ENCODE measurements around the gene CES3.

Gene CES3

DNA sequence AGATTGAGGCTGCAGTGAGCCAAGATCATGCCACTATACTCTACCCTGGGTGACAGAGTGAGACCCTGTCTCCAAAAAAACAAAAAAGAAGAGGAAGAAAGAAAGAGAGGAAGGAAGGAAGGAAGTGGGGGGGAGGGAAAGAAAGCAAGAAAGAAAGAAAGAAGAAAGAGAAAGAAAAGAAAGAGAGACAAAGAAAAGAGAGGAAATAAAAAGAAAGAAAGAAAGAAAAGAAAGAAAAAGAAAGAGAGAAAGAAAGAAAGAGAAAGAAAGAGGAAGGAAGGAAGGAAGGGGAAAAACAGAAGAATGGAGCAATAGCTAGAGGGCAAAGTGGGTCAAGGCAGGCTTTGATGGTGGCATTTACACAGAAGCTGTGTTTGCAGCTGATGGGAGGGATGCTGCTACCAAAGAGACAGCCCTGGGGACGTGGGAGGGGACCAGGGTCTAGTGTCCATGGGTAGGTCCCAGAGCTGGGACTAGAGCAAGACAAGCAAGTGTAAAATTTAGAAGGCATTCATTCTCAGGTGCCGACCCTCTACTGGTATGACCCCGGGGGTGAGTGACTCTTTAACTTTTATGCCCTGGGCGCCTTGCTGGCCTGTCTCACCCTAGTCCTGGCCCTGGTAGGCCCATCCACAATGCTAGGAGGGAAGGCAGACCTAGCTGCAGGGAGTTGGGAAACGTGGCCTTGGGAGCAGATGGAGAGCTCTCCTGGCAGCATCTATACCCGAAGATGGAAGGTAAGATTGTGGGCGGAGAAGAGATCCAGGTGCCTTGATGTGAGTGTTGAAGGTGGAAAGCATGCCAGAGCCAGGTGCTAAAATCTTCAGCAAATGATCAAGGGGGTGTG is 2.0 kb upstream of the CES3 start:
- H3K27me3 ChIP-seq (ENCODE audit: insufficient read depth, insufficient read length): peaks cover 4% of the 10 kb centered on the region
- no peaks in the 10 kb centered on the region for H3K36me3 ChIP-seq (ENCODE audit: insufficient read depth, insufficient read length, low read length)
- H3K4me3 ChIP-seq (ENCODE audit: insufficient read length, low read depth): no peak overlapping the region
- no peak for DNase-seq (ENCODE audit: low read depth, low spot score)
- no peaks in the 10 kb centered on the region for H3K9me3 ChIP-seq (ENCODE audit: insufficient read depth, low read length)
- TF ChIP-seq YY1 (IDR thresholded peaks at IDR 0.05; ENCODE audit: insufficient read depth, insufficient read length): no peak
- no peak for TF ChIP-seq SUZ12 (IDR thresholded peaks at IDR 0.05; ENCODE audit: extremely low read depth, insufficient read depth, insufficient read length)
- no peaks in the 10 kb centered on the region for H3K4me1 ChIP-seq (ENCODE audit: insufficient read depth, insufficient read length)
- H3K9ac ChIP-seq (ENCODE audit: insufficient read length, low read depth): no peak overlapping the region

- H3K4me3 ChIP-seq (ENCODE audit: insufficient read length, low read depth): no peak overlapping the region
- H3K36me3 ChIP-seq (ENCODE audit: insufficient read depth, insufficient read length, low read length): no peaks in the 10 kb centered on the region
- no peak for DNase-seq (ENCODE audit: low read depth, low spot score)
- H3K27me3 ChIP-seq (ENCODE audit: insufficient read depth, insufficient read length): peaks cover 4% of the 10 kb centered on the region
- H3K9ac ChIP-seq (ENCODE audit: insufficient read length, low read depth): no peak overlapping the region
- no peaks in the 10 kb centered on the region for H3K9me3 ChIP-seq (ENCODE audit: insufficient read depth, low read length)
- H3K4me1 ChIP-seq (ENCODE audit: insufficient read depth, insufficient read length): no peaks in the 10 kb centered on the region
- no peak for TF ChIP-seq YY1 (IDR thresholded peaks at IDR 0.05; ENCODE audit: insufficient read depth, insufficient read length)
- TF ChIP-seq SUZ12 (IDR thresholded peaks at IDR 0.05; ENCODE audit: extremely low read depth, insufficient read depth, insufficient read length): no peak
Observed at GRCh38 chr16:66959704-66960161, 1.3 kb upstream of the CES3 start.

DNA sequence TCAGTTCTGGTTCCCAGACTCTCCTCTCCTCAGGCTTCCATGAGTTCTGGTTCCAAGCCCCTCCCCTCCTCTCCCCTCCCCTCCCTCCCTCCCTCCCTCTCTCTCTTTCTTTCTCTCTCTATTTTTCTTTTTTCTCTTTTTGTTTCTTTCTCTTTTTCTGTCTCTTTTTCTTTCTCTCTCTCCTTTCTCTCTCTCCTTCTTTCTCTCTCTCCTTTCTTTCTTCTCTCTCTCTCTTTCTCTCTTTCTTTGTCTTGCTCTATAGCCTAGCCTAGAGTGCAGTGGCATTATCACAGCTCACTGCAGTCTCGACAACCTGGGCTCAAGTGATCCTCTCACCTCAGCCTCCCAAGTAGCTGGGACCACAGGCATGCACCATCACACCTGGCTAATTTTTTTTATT is 796 bp upstream of the CES3 start:
- H3K36me3 ChIP-seq (ENCODE audit: insufficient read depth, insufficient read length, low read length): no peaks in the 10 kb centered on the region
- H3K4me1 ChIP-seq (ENCODE audit: insufficient read depth, insufficient read length): no peaks in the 10 kb centered on the region
- peaks cover 4% of the 10 kb centered on the region for H3K27me3 ChIP-seq (ENCODE audit: insufficient read depth, insufficient read length)
- TF ChIP-seq YY1 (IDR thresholded peaks at IDR 0.05; ENCODE audit: insufficient read depth, insufficient read length) (no peak), SUZ12 (IDR thresholded peaks at IDR 0.05; ENCODE audit: extremely low read depth, insufficient read depth, insufficient read length) (no peak), ZNF274 (IDR thresholded peaks at IDR 0.05; ENCODE audit: low read depth, low read length) (no peak)
- H3K4me3 ChIP-seq (ENCODE audit: insufficient read length, low read depth): no peak overlapping the region
- H3K9ac ChIP-seq (ENCODE audit: insufficient read length, low read depth): no peak overlapping the region
- DNase-seq (ENCODE audit: low read depth, low spot score): no peak
- no peaks in the 10 kb centered on the region for H3K9me3 ChIP-seq (ENCODE audit: insufficient read depth, low read length)

DNA sequence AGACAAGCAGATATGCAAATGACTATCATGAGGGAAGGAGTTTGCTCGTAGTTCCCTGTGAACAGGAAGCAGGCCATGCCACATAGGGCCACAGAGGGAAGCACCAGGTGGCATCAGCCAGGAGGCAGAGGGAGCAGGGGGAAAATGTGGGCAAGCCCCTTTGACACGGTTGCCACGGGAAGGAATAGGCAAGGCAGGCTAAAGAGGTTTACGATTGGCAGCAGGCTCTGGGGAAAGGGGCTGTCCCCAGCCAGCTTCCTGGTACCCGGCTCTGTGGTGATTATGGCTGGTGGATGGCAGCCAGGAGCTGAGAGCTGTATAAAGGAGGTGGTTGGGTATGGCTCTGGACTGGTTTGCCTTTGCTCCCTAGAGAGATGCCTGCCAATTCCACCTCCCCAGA is 848 bp downstream of the CES3 start:
- Histone ChIP-seq H3K4me1 (ENCODE audit: insufficient read depth, insufficient read length) (no peaks in the 10 kb centered on the region), H3K9ac (ENCODE audit: insufficient read length, low read depth) (peak overlapping the region; percentile 34), H3K9me3 (ENCODE audit: insufficient read depth, low read length) (no peaks in the 10 kb centered on the region), H3K36me3 (ENCODE audit: insufficient read depth, insufficient read length, low read length) (no peaks in the 10 kb centered on the region), H3K4me3 (ENCODE audit: insufficient read length, low read depth) (no peak overlapping the region), H3K27me3 (ENCODE audit: insufficient read depth, insufficient read length) (peaks cover 4% of the 10 kb centered on the region)
- DNase-seq (ENCODE audit: low read depth, low spot score): no peak
- TF ChIP-seq YY1 (IDR thresholded peaks at IDR 0.05; ENCODE audit: insufficient read depth, insufficient read length) (no peak), ZNF274 (IDR thresholded peaks at IDR 0.05; ENCODE audit: low read depth, low read length) (no peak), SUZ12 (IDR thresholded peaks at IDR 0.05; ENCODE audit: extremely low read depth, insufficient read depth, insufficient read length) (no peak)

DNA sequence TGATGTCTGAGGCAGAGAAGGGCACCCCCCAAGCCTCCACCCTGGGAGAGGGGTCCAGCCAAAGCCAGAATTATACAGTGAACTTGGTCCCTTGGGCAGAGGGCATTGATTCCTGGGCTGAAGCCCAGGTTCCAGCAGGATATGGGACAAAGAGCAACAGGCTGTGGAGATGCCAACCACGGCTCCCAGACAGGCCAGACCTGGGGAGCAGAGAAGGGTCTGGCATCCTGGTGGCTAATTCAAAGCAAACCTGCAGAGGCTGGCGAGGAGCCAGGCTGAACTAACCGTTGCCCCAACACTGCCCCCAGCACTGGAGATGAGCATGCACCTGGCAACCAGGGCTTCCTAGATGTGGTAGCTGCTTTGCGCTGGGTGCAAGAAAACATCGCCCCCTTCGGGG is 3.0 kb downstream of the CES3 start:
- H3K9me3 ChIP-seq (ENCODE audit: insufficient read depth, low read length): no peaks in the 10 kb centered on the region
- no peaks in the 10 kb centered on the region for H3K4me1 ChIP-seq (ENCODE audit: insufficient read depth, insufficient read length)
- no peak overlapping the region for H3K4me3 ChIP-seq (ENCODE audit: insufficient read length, low read depth)
- no peaks in the 10 kb centered on the region for H3K27me3 ChIP-seq (ENCODE audit: insufficient read depth, insufficient read length)
- H3K9ac ChIP-seq (ENCODE audit: insufficient read length, low read depth): no peak overlapping the region
- no peaks in the 10 kb centered on the region for H3K36me3 ChIP-seq (ENCODE audit: insufficient read depth, insufficient read length, low read length)
- DNase-seq (ENCODE audit: low read depth, low spot score): no peak
- TF ChIP-seq ZNF274 (IDR thresholded peaks at IDR 0.05; ENCODE audit: low read depth, low read length) (no peak), YY1 (IDR thresholded peaks at IDR 0.05; ENCODE audit: insufficient read depth, insufficient read length) (no peak), SUZ12 (IDR thresholded peaks at IDR 0.05; ENCODE audit: extremely low read depth, insufficient read depth, insufficient read length) (no peak)

- TF ChIP-seq ZNF274 (IDR thresholded peaks at IDR 0.05; ENCODE audit: low read depth, low read length) (no peak), SUZ12 (IDR thresholded peaks at IDR 0.05; ENCODE audit: extremely low read depth, insufficient read depth, insufficient read length) (no peak), YY1 (IDR thresholded peaks at IDR 0.05; ENCODE audit: insufficient read depth, insufficient read length) (no peak)
- Histone ChIP-seq H3K36me3 (ENCODE audit: insufficient read depth, insufficient read length, low read length) (no peaks in the 10 kb centered on the region), H3K9ac (ENCODE audit: insufficient read length, low read depth) (no peak overlapping the region), H3K4me3 (ENCODE audit: insufficient read length, low read depth) (no peak overlapping the region), H3K4me1 (ENCODE audit: insufficient read depth, insufficient read length) (peaks cover 10% of the 10 kb centered on the region), H3K9me3 (ENCODE audit: insufficient read depth, low read length) (peaks cover 4% of the 10 kb centered on the region; the same call in 1 of the 2 replicates), H3K27me3 (ENCODE audit: insufficient read depth, insufficient read length) (no peaks in the 10 kb centered on the region)
- DNase-seq (ENCODE audit: low read depth, low spot score): no peak
Observed at GRCh38 chr16:66968847-66969246, 7.8 kb downstream of the CES3 start.

- DNase-seq (ENCODE audit: low read depth, low spot score): no peak
- no peak overlapping the region for H3K9ac ChIP-seq (ENCODE audit: insufficient read length, low read depth)
Observed at GRCh38 chr16:66970775-66971720, 10.0 kb downstream of the CES3 start.

More at GRCh38 chr16:66970775-66971720, 10.0 kb downstream of the CES3 start:
- no peak for TF ChIP-seq ZNF274 (IDR thresholded peaks at IDR 0.05; ENCODE audit: low read depth, low read length)
- TF ChIP-seq SUZ12 (IDR thresholded peaks at IDR 0.05; ENCODE audit: extremely low read depth, insufficient read depth, insufficient read length): no peak
- no peak for TF ChIP-seq YY1 (IDR thresholded peaks at IDR 0.05; ENCODE audit: insufficient read depth, insufficient read length)
- no peaks in the 10 kb centered on the region for H3K27me3 ChIP-seq (ENCODE audit: insufficient read depth, insufficient read length)
- H3K9me3 ChIP-seq (ENCODE audit: insufficient read depth, low read length): peaks cover 9% of the 10 kb centered on the region; the same call in 1 of the 2 replicates
- peaks cover 10% of the 10 kb centered on the region for H3K4me1 ChIP-seq (ENCODE audit: insufficient read depth, insufficient read length)
- no peaks in the 10 kb centered on the region for H3K36me3 ChIP-seq (ENCODE audit: insufficient read depth, insufficient read length, low read length)
- no peak overlapping the region for H3K4me3 ChIP-seq (ENCODE audit: insufficient read length, low read depth)
